ENCODE results near the gene ASB18. TPM values are rescaled to one million over a fixed set of nuclear protein-coding genes. Genes with fewer than 3 reads are reported as not detected.

Gene ASB18
- total RNA-seq, 4 donors from 2014 or later = not detected

DNA sequence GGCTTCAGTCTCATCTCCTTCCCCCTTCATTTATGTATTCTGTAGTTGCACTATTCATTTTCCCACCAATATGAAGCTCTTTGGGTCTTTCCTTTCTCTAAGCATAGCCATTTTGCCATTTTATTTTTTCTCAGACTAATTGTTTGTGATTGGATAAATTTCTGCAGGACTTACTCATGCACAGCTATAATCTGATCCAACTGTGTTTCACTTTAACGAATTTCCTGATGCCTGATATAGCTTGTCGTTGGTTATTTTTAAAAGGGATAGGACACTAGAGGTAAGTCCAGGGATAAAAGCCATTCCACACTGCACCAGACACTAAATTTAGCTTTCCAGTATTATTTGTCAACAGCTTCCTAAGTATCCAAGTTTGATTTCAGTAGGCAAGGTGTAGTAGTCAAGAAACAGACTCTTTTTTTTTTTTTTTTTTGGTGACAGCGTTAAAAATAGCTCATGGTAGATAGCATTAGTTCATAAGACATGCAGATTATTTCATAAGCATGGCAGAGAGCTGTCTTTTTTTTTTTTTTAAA, 17.4 kb downstream of the ASB18 start:
- no peak for DNase-seq (ENCODE audit: low spot score in 2 of 2)
- TF ChIP-seq, protein P1, sequence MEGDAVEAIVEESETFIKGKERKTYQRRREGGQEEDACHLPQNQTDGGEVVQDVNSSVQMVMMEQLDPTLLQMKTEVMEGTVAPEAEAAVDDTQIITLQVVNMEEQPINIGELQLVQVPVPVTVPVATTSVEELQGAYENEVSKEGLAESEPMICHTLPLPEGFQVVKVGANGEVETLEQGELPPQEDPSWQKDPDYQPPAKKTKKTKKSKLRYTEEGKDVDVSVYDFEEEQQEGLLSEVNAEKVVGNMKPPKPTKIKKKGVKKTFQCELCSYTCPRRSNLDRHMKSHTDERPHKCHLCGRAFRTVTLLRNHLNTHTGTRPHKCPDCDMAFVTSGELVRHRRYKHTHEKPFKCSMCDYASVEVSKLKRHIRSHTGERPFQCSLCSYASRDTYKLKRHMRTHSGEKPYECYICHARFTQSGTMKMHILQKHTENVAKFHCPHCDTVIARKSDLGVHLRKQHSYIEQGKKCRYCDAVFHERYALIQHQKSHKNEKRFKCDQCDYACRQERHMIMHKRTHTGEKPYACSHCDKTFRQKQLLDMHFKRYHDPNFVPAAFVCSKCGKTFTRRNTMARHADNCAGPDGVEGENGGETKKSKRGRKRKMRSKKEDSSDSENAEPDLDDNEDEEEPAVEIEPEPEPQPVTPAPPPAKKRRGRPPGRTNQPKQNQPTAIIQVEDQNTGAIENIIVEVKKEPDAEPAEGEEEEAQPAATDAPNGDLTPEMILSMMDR (IDR thresholded peaks at IDR 0.05) = no peak
- no peak for TF ChIP-seq POLR2A (IDR thresholded peaks at IDR 0.05)
- no peak overlapping the region for H3K4me3 ChIP-seq (ENCODE audit: low read depth, poor library complexity, severe bottlenecking)
- WGBS, 2 donors = 67 to 71% methylated on average over 3 of the region's 3 CpGs
- intact Hi-C loops (cut with DNase I; ENCODE audit: low total_unique reads) = no loop called here

DNA sequence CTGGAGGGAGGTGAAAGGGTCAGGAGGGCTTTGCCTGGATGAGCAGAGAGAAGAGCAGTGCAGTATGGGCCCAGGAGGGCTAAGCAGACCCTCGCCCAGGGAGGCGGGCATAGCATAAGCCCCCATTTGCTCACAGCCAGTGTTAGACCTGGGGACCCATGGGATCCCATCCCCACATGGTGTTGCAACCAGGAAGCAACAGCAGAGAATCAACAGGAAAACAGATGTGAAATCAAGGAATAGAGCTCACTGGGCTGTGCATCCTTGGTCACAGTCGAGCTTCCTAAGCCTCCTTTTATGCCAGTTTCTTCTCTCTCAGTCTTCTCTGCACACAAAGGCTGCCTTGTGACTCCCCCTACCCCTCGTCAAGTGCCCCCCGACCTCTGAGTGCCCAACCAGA, 19.9 kb downstream of the ASB18 start:
- WGBS, 2 donors = 86 to 87% methylated on average over 5 of the region's 5 CpGs
- no peak for DNase-seq (ENCODE audit: low spot score in 2 of 2)
- H3K4me3 ChIP-seq (ENCODE audit: low read depth, poor library complexity, severe bottlenecking) = no peak overlapping the region
- intact Hi-C loops (cut with DNase I; ENCODE audit: low total_unique reads) = no loop called here
- TF ChIP-seq POLR2A (IDR thresholded peaks at IDR 0.05) = no peak
- TF ChIP-seq, protein P1 (IDR thresholded peaks at IDR 0.05) = no peak

DNA sequence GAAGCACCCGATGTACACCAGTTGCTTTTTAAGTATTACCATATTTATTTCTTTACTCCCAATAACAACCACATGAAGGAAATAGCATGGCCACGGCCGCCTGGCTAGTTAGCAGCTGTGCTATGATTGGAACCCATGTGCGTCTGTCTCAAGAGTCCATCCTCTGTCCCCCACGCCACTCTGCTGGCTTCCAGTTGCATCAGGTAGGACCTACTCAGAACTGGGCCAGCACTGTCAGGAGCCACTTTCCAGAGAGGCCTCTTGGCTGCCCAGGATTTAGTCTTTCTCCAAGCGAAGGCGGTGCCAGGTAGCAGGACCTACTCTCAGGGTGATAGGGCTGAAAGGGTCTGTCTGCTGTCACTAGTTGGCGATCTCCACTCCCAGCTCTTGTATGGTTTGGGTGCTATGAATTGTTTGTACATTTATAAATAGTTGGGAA, 22.1 kb downstream of the ASB18 start:
- no peak for DNase-seq (ENCODE audit: low spot score in 2 of 2)
- intact Hi-C loops (cut with DNase I; ENCODE audit: low total_unique reads) = no loop called here
- H3K4me3 ChIP-seq (ENCODE audit: low read depth, poor library complexity, severe bottlenecking) = no peak overlapping the region
- TF ChIP-seq, protein P1 (IDR thresholded peaks at IDR 0.05) = no peak
- no peak for TF ChIP-seq POLR2A (IDR thresholded peaks at IDR 0.05)
- 74 to 82% methylated on average over 8 of the region's 8 CpGs for WGBS, 2 donors

DNA sequence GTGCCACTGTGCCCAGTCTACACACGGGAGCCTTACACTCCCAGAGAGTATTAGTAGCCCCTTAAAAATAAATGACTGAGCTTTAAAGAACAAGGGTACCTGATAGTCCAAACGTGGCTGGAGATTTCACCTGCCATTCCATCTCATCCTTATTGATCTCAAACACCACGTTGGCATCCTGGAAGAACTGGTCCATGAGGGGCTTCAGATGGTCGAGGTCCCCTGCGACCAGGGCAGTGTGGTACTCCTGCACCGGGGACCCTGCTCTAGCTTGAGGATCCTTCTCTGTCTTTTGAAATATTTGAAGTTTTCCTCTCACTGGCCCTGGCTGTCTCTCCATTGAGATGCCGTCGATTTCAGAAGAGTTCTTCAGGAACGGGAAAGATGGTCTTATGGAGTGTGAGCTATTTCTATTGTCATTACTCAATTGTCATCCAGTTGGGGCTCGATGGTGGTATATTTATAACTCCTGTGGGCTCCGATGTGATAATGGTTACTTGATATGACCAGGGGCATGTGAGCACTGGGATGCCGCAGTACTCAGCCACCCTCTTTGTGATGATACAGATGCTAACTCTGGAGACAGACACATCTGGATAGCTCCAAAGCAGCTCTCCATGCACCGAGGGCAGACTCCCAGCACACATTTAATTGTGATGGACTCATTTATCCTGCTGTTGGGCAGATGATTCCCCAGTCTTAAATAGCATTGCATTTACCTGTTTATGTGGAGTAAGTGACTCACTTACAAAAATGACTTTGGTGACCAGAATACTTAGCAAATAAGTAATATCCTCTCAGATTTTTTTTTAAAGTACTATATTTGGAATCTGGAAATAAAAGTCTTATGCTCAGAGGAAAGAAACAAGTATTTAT, 22.8 kb downstream of the ASB18 start:
- TF ChIP-seq, protein P1 (IDR thresholded peaks at IDR 0.05) = no peak
- TF ChIP-seq POLR2A (IDR thresholded peaks at IDR 0.05) = no peak
- intact Hi-C loops (cut with DNase I; ENCODE audit: low total_unique reads) = no loop called here
- DNase-seq (ENCODE audit: low spot score in 2 of 2) = no peak
- H3K4me3 ChIP-seq (ENCODE audit: low read depth, poor library complexity, severe bottlenecking) = no peak overlapping the region
- WGBS, 2 donors = 71% methylated on average over 13 of the region's 13 CpGs

DNA sequence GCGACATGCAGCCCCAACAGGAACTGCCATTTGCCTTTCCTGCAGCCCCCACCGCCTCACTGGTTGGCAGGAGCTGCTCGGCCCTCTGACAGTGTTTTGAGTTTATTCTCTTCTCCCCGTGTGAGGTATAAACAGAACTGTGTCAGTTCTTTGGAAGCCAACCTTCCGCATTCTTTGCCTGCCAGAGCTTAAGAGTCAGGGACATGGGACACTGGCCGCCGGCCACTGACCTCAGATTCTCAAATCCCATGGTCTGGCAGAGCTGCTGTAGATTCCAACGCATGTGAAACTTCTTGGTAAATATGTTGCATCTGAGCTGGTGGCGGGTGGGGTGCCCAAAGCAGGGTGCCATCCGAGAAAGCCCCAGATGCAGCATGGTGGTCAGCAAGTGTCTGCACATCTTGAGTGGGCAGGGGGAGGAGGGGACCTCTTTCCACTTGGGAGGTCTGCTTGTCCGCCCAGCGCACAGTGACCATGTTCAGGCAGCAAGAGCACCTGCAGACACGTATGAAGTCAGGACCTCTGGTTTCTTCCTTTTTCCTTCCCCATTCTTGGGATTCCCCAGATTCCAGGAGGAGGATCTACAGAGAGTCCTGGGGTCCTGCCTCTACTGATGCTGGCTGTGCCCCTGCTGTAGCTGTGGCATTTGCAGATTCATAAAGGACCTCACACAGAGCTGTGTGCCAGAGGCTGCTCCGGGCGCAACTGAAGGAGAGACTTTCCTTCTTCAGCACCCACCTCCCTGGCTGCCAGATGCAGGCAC, 23.8 kb downstream of the ASB18 start:
- DNase-seq (ENCODE audit: low spot score in 2 of 2) = no peak
- no peak overlapping the region for H3K4me3 ChIP-seq (ENCODE audit: low read depth, poor library complexity, severe bottlenecking)
- intact Hi-C loops (cut with DNase I; ENCODE audit: low total_unique reads) = no loop called here
- 58% methylated on average over 15 of the region's 15 CpGs for WGBS, 2 donors
- TF ChIP-seq, protein P1 (IDR thresholded peaks at IDR 0.05) = no peak
- TF ChIP-seq POLR2A (IDR thresholded peaks at IDR 0.05) = no peak
